DND-41 (cell line): ENCODE results near the gene LARP4B.

Experiments
- CTCF ChIP-seq: IDR thresholded peaks from 2 replicates; pipeline ENCODE4 v1.5.1; 2012; ENCODE audit warnings: borderline replicate concordance, low read length, moderate library complexity, mild to moderate bottlenecking; ENCODE audit not compliant: poor library complexity, severe bottlenecking; ENCODE audit errors: extremely low read depth
- EZH2 ChIP-seq: IDR thresholded peaks from 3 replicates; pipeline ENCODE4 v1.6.1; 2012; ENCODE audit warnings: borderline replicate concordance, low read depth, mild to moderate bottlenecking, moderate library complexity, low read length, inconsistent platforms; ENCODE audit not compliant: severe bottlenecking

- TF ChIP-seq CTCF (no peak), EZH2 (no peak)
Measured at GRCh38 chr10:856416-857157, 74.9 kb downstream of the LARP4B start.
